NT2/D1 (cell line): ENCODE measurements around the gene NDUFB1.

Experiments
- SUZ12 ChIP-seq: IDR thresholded peaks from 2 replicates; pipeline ENCODE4 v1.6.1; 2011; ENCODE audit not compliant: insufficient read length, insufficient read depth; ENCODE audit errors: extremely low read depth
- YY1 ChIP-seq: IDR thresholded peaks from 2 replicates; pipeline ENCODE4 v1.6.1; 2011; ENCODE audit not compliant: insufficient read length, insufficient read depth
- ZNF274 ChIP-seq: IDR thresholded peaks from 2 replicates; pipeline ENCODE4 v1.6.1; 2011; ENCODE audit warnings: mild to moderate bottlenecking, low read depth, low read length

- TF ChIP-seq SUZ12 (no peak), ZNF274 (no peak), YY1 (no peak)
Observed at GRCh38 chr14:92106143-92106926, 15.2 kb downstream of the NDUFB1 start, which contains the start of gene ATXN3.
